ENCODE results near the gene ZBTB16.

DNA sequence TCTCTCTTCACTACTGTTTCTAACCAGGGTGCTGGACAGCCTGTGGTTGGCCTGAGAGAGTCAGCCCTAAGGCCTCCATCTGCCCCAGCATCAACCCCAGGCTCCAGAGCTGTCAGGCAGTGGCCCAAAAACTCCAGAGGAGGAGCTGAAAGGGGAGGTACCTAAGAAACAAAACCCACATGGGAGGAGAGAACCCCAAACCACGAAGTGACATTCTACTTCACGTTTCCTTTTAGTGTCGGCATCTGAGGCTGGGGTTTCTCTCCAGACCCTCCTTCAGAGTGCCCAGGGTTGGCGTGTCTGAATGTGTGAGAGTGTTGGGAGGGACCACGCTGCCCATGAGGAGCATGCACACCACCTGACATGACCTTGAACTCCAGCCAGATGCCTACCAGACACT, 166.8 kb downstream of the ZBTB16 start:
- TF ChIP-seq, protein P1, sequence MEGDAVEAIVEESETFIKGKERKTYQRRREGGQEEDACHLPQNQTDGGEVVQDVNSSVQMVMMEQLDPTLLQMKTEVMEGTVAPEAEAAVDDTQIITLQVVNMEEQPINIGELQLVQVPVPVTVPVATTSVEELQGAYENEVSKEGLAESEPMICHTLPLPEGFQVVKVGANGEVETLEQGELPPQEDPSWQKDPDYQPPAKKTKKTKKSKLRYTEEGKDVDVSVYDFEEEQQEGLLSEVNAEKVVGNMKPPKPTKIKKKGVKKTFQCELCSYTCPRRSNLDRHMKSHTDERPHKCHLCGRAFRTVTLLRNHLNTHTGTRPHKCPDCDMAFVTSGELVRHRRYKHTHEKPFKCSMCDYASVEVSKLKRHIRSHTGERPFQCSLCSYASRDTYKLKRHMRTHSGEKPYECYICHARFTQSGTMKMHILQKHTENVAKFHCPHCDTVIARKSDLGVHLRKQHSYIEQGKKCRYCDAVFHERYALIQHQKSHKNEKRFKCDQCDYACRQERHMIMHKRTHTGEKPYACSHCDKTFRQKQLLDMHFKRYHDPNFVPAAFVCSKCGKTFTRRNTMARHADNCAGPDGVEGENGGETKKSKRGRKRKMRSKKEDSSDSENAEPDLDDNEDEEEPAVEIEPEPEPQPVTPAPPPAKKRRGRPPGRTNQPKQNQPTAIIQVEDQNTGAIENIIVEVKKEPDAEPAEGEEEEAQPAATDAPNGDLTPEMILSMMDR (IDR thresholded peaks at IDR 0.05), result no peak
- no peak for TF ChIP-seq POLR2A (IDR thresholded peaks at IDR 0.05)

Data from uterus (tissue), 2 donors.